Glutamatergic neuron (in vitro differentiated cells): ENCODE data around the gene NXPE3. TPM values are rescaled to one million over a fixed set of nuclear protein-coding genes. Genes with fewer than 3 reads are reported as not detected.

ENCODE experiments used
- DNase-seq: peaks from one replicate; pipeline ENCODE4 v3.0.0; 2022
- H3K27ac Mint-ChIP-seq: one replicate; pipeline ENCODE4 v1.8.0; 2020; ENCODE audit warnings: mild to moderate bottlenecking, mixed read lengths, inconsistent platforms; ENCODE audit not compliant: unreplicated experiment
- H3K27me3 Mint-ChIP-seq: one replicate; pipeline ENCODE4 v1.8.0; 2020; ENCODE audit warnings: mild to moderate bottlenecking, moderate library complexity, mixed read lengths, inconsistent platforms; ENCODE audit not compliant: unreplicated experiment
- H3K36me3 Mint-ChIP-seq: one replicate; pipeline ENCODE4 v1.8.0; 2020; ENCODE audit warnings: mild to moderate bottlenecking, mixed read lengths, inconsistent platforms; ENCODE audit not compliant: unreplicated experiment
- H3K4me1 Mint-ChIP-seq: one replicate; pipeline ENCODE4 v1.8.0; 2020; ENCODE audit warnings: mild to moderate bottlenecking, low read depth, mixed read lengths, inconsistent platforms; ENCODE audit not compliant: unreplicated experiment
- H3K4me3 Mint-ChIP-seq: one replicate; pipeline ENCODE4 v1.8.0; 2020; ENCODE audit warnings: mild to moderate bottlenecking, mixed read lengths, inconsistent platforms; ENCODE audit not compliant: unreplicated experiment
- H3K9me3 Mint-ChIP-seq: one replicate; pipeline ENCODE4 v1.8.0; 2020; ENCODE audit warnings: mild to moderate bottlenecking, moderate library complexity, mixed read lengths, inconsistent platforms; ENCODE audit not compliant: unreplicated experiment
- CTCF ChIP-seq: fragments of 200-600 bp; sonication (generic); IDR thresholded peaks from one replicate; pipeline ENCODE4 v1.5.0; 2021; ENCODE audit not compliant: partially characterized antibody, unreplicated experiment
- total RNA-seq: library from RNA; stranded (reverse); fragmentation: NEBNext Ultra II Directional; extraction: Animal tissue kit (Norgen Biotek cat#: 25700); gene quantifications from one replicate; pipeline ENCODE4 v1.2.1, GENCODE V29; 2021; ENCODE audit not compliant: unreplicated experiment

NXPE3 gene
- total RNA-seq, 1 donor from 2014 or later, result 29.1 TPM

DNA sequence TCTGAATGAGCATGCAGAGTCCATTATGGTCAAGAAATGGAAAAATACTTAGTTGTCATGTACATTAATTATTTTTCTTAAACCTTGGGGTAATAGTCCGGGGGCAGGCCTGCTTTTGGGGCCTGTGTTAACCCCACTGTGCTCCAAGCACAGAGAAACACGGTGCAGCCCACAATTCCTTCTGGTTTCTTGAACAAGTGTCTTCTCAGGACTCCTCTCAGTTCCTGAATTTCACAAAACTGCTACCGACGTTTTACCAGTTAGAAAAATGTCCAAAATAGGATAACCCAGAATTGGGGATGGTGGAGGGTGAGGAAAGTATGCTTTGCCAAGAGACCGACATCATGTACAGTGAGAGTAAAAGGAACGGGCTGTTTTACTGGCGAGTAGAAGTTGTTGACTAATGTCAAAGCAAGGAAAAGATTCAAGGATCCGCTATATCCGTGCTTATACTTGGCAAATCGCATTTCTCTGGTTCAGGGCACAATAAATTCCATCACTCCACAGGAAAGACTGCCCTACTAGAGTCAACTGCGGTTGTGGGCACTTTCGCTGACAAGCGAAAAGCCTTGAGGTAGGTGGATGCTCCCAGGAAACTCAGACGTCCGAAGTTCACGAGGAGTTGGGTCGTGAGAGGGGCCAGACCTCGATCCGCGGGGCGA is 495 bp upstream of the NXPE3 start:
- H3K4me1 Mint-ChIP-seq, result peaks cover 3% of the 10 kb centered on the region
- peak overlapping the region; percentile 99 for H3K4me3 Mint-ChIP-seq
- H3K27me3 Mint-ChIP-seq, result peaks cover 8% of the 10 kb centered on the region
- H3K27ac Mint-ChIP-seq, result peak overlapping the region; percentile 93
- H3K36me3 Mint-ChIP-seq, result no peaks in the 10 kb centered on the region
- no peak for TF ChIP-seq CTCF
- no peak for DNase-seq
- peaks cover 13% of the 10 kb centered on the region for H3K9me3 Mint-ChIP-seq

GRCh38 chr3:101779822-101780381 is 891 bp downstream of the NXPE3 start:
- no peak for DNase-seq
- Mint-ChIP-seq H3K4me1 (peaks cover 3% of the 10 kb centered on the region), H3K36me3 (no peaks in the 10 kb centered on the region), H3K27me3 (peaks cover 12% of the 10 kb centered on the region), H3K27ac (peak overlapping the region; percentile 93), H3K4me3 (peak overlapping the region; percentile 99), H3K9me3 (peaks cover 13% of the 10 kb centered on the region)
- no peak for TF ChIP-seq CTCF

DNA sequence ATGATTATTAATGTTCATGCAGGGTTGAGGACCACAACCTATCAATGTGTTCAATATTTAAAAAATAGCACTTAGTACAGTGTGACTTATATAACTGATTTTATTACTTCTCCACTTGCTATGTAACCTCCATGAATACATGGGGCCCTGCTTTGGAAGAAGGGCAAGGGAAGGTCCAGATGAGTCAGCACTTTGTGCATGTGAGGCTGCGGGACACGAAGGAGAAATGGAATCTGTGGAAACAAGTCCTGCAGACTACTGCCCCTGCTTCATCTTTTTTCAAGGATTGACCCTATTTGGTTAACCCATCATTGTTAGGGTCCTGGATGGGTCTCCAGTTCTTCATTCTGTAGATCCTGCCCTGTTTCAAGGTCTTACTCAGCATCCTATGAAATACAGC is 1.6 kb downstream of the NXPE3 start:
- peaks cover 13% of the 10 kb centered on the region for H3K9me3 Mint-ChIP-seq
- peaks cover 3% of the 10 kb centered on the region for H3K4me1 Mint-ChIP-seq
- H3K4me3 Mint-ChIP-seq, result peak overlapping the region; percentile 99
- no peak overlapping the region for H3K27ac Mint-ChIP-seq
- H3K36me3 Mint-ChIP-seq, result no peaks in the 10 kb centered on the region
- DNase-seq, result no peak
- no peak for TF ChIP-seq CTCF
- H3K27me3 Mint-ChIP-seq, result peaks cover 12% of the 10 kb centered on the region

DNA sequence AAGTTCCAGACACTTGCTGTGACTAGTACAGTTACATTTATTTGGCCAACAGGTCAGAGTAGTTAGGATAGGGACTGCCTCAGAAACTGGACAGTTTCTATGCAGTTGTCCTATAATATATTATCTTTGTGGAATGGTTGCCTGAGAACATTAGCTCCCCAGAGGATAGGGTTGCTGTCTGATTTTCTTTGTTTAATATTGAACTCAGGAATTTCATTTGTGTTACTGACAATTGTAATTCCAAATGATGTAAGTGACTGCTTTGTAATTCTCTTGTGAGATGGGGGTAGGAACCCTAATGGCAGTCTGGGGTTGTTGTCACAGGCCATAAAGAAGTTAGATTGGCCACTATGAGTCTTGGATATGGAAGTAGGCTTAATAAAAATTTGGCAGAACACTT is 2.2 kb downstream of the NXPE3 start:
- TF ChIP-seq CTCF, result no peak
- no peak overlapping the region for H3K27ac Mint-ChIP-seq
- H3K4me1 Mint-ChIP-seq, result peaks cover 3% of the 10 kb centered on the region
- DNase-seq, result no peak
- H3K27me3 Mint-ChIP-seq, result peaks cover 12% of the 10 kb centered on the region
- peak overlapping the region; percentile 99 for H3K4me3 Mint-ChIP-seq
- H3K36me3 Mint-ChIP-seq, result no peaks in the 10 kb centered on the region
- H3K9me3 Mint-ChIP-seq, result peaks cover 13% of the 10 kb centered on the region

DNA sequence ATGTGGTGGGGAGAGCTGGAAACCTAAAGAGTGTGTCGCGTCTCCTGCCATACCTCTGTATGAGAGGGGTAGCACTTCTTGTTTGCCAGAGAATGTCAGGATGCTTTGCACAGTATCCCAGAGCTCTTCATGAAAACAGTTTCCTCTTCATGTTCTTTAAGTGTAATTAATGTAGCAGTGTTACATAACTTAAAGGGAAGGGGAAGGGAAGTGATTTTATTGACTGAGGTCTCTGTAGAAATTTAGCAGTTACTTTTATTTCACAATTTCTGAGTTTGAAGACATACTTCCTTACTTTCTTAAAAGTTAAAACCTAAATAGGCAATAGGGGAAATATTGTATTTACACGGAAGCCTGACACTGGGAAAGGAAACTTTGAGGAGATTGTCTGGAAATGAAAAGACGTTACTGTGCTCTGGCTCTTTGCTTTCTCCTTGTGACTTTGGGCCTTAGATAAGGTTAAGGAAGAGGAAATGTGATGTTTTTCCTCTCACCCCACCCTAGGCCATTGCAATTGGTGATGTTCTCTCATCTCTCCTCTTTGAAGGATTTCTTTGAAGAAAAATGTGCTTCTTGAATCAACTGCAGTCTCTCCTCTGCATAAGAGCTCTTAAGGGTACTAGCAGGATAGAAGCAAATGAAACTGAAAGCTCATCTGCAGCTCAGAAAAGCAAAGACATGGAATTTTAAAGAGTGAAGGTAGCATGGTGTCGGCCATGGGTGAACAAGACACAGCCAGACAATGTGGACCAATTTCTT is 6.0 kb downstream of the NXPE3 start:
- DNase-seq, result no peak
- H3K9me3 Mint-ChIP-seq, result peaks cover 2% of the 10 kb centered on the region
- no peak overlapping the region for H3K4me3 Mint-ChIP-seq
- H3K27me3 Mint-ChIP-seq, result peaks cover 6% of the 10 kb centered on the region
- no peak overlapping the region for H3K27ac Mint-ChIP-seq
- no peak for TF ChIP-seq CTCF
- peaks cover 3% of the 10 kb centered on the region for H3K4me1 Mint-ChIP-seq
- peaks cover 4% of the 10 kb centered on the region for H3K36me3 Mint-ChIP-seq
